GM21423 (cell line): ENCODE data around the gene MAP2K6.

Source experiments
- ATAC-seq: cut with Tn5 transposase; IDR thresholded peaks from one replicate; pipeline ENCODE4 v1.9.1; 2021; ENCODE audit warnings: mild to moderate bottlenecking, moderate library complexity; ENCODE audit not compliant: unreplicated experiment

Gene MAP2K6

GRCh38 chr17:69574257-69575197, 160.0 kb downstream of the MAP2K6 start:
- ATAC-seq = no peak

- ATAC-seq = no peak
Measured at GRCh38 chr17:69575346-69575761, 160.9 kb downstream of the MAP2K6 start.

GRCh38 chr17:69577098-69577497, 162.6 kb downstream of the MAP2K6 start:
- ATAC-seq = no peak

DNA sequence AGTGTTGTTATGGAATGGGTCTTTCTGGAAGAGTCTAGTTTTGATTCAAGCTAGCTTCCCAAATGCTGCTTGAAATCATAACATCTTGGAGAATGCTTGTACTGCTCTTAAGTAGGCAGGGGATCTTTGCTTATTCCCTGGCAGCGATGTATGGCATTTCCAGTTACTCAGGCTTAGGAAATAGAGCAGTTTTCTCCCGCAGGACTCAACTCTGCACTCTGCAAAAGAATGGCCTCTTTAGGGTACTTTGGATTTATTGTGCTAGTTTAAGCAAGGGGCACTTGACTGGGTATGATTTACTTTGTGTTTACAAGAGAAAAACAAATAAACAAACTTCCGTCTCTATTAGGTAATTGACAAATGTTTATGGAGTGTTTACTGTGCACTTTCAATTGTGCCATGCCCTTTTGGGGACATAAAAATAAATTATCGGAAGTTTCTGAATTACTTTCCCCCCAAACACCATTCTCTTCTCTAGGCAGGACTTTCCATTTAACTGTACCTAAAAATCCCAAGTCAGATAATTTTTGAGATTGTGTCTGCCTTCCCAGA, 164.0 kb downstream of the MAP2K6 start:
- no peak for ATAC-seq

DNA sequence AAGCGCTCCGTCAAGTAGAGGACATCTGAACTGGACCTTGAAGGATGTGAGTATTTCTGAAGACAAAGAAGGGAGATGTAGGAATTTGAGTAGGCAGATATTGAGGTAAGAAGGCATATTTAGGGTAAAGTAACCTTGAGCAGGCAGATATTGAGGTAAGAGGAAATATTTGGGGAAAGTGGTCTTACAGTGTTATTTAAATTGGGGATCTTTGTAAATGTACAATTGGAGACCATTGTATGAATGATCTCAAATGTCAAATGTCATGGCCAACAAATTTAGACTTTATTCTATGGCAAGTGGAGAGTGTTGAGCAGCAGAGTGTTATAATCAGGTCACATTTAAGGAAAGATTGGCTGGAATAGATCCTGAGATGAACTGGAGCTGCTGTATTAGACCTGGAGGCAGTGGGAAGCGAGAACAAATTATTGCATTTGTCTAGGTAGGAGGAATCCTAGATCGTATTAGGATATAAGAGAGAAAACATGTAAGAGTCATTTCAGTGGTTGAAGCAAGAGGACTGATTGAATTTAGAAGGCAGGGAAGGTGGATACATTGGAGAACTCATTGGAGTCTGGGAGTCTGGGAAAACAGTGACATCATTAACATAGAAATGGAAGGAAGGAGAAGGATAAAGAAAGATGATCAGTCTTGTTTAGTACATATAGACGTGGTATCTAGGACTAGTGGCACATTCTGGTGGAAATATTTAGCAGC, 165.6 kb downstream of the MAP2K6 start:
- no peak for ATAC-seq

GRCh38 chr17:69581061-69581961, 166.8 kb downstream of the MAP2K6 start:
- ATAC-seq = peak; percentile 77

DNA sequence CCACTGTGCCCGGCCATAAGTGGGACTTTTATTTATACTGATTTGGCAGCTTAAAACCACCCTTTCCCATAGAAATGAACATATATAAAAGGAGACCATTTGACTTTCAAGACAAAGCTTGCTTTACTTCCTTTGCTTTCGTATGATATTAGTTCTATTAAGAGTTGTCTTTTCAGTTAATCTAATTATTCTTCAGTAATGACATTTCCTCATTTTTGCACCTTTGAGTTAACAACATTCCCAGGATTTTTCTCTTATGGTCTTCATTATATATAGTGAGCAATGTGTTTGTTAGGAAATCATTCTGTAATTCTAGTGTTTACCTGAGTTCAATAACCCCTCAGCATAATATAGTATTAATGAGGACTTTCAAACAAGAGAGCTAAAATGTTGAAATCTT, 173.8 kb downstream of the MAP2K6 start:
- no peak for ATAC-seq

DNA sequence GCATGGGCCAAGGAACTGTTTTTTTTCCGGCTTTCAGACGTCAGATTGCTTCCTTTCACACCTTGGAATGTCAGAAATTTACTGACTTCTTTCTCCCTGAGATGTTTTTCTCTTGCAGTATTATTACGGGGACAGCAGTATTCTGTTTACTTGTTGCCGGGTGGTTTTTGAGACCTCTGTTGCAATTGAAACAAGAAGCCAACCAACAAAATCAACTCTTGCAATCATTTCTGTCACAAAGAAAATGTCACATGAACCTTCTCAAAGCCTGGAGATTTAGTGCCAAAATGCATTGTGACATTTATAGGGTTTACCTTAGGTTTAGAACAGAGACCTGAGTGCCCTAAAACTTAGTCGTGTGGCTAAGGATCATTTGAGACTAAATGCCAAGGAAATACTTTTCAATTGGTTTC, 174.3 kb downstream of the MAP2K6 start:
- ATAC-seq = no peak

- ATAC-seq = no peak
Measured at GRCh38 chr17:69590671-69591070, 176.2 kb downstream of the MAP2K6 start.

DNA sequence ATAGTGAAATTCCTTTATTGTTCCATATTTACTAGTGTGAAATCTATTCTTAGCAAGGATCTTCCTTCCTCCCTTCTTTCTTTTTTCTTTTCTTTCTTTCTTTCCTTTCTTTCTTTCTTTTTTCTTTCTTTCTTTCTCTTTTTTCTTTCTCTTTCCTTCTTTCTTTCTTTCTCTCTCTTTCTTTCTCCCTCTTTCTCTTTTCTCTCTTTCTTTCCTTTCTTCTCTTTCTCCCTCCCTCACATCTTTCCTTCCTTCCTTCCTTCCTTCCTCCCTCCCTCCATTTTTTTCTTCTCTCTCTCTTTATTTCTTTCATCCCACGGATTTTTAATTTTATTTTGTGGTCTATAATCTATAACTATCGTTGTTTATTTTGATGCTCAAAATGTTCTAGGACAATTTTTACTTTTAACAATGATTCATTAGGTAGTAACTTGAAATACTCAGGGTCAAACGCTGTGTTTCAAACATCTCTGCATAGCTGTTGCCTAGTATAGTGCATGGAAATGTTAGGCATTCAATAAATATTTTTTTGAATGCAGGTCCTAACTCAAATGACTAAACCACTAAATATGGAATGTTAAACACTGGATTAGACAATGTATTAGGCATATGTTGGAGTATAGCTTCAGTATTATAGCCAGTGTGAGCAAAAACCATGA, 178.3 kb downstream of the MAP2K6 start:
- no peak for ATAC-seq

DNA sequence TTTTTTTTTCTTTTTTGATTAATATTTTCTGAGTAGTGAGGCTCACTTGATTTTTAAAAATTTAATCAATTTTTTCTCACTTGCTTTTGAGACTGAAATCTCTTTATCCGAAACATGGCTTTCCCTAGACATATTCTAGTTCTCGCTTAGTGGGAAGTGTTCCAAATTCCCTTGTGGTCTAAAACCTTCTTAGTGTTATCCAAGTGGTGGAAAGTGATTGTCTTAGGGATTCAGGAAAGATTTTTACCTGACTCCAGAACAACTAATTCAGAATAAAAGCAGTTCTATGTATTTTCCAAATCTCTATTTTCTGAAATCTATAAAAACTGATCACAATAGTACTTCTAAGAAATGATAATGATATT, 178.8 kb downstream of the MAP2K6 start:
- ATAC-seq = no peak

GRCh38 chr17:69593716-69594115, 179.2 kb downstream of the MAP2K6 start:
- ATAC-seq = no peak

DNA sequence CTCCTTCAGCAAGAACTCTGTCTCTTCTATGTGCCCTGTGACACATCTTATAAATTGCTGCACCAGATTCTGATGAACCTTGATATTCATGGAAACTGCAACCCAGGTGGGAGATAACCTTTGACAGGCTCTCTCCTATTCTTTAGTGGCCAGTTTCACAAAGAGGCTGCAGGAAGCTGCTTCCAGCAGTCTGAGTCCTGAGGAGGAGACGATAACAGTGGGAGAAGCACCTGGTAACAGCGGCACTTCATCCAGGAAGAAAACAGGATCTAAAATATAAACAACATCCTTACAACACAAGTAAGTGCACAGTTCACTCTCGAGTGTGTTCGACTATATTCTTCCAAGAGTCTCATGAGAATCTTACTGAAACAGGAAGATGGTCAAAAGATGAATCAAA, 180.1 kb downstream of the MAP2K6 start:
- no peak for ATAC-seq

- ATAC-seq = no peak
Measured at GRCh38 chr17:69596141-69596540, 181.6 kb downstream of the MAP2K6 start.

DNA sequence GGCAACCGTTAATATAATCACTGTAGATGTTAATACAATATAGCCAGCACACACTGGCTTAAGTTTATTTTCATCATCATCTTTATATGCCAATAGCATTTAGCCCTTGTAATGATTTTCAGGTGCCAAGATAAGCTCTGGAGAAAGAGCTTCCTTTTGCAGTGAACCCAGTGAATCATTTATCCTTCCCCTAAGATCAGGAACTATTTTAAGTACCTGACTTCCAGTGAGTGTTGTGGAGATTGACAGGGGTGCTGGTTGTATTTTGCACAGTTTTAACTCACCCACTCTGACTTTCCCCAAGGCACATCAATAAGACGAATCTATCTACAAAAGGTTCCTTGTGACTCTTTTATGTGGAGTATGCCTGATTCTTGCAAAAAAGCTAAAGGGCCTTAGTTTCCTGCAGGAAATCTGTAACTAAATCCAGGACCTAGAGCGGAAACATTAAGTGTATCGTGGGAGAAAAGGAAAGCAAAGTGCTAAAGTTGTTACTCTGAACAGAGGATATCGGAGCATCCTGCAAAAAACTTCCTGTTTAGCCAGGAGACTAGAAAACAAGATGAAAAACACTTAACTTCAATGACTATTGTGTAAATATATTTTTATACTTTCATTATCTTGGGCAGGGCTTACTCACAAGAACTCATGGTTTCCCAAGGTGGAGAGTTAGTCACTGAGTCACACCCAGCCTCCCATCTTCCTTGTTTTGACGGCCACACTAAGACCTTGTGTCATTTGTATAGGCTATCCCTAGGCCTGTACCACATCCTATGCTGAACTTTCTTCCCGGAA, 183.6 kb downstream of the MAP2K6 start:
- ATAC-seq = no peak

- ATAC-seq = no peak
Measured at GRCh38 chr17:69602972-69603371, 188.5 kb downstream of the MAP2K6 start.
